CD4-positive, alpha-beta T cell (primary cell): ENCODE results near the gene ASTN2. TPM values are rescaled to one million over a fixed set of nuclear protein-coding genes. Genes with fewer than 3 reads are reported as not detected.
A peak's percentile ranks its signal among the peaks of the same experiment; 100 is the strongest.

ENCODE experiments used
- ATAC-seq: fragments of 200-7000 bp; cut with Tn5 transposase; one replicate; pipeline ENCODE4 v1.10.0; 2022; ENCODE audit warnings: mild to moderate bottlenecking; ENCODE audit not compliant: poor library complexity
- CTCF ChIA-PET: fragments of 350-600 bp; sonication (Branson Sonifier 250); formaldehyde crosslinking; loops from one replicate; lab custom pipeline; 2021; ENCODE audit warnings: antibody characterized with exemption, inconsistent platforms; lab: Charles Lee
- POLR2A ChIA-PET: fragments of 350-600 bp; sonication (Branson Sonifier 250); formaldehyde crosslinking; loops from one replicate; lab custom pipeline; 2021; ENCODE audit warnings: antibody characterized with exemption, inconsistent platforms; lab: Charles Lee
- DNase-seq, 14 experiments: peaks; one replicate each; pipeline ENCODE4 v3.0.0-alpha.2; 2013 to 2020; ENCODE audit warnings: mixed read lengths in 2 of 14
- H3K27ac ChIP-seq, 2 donors: one replicate each; pipeline versions ENCODE4 v1.5.1 to v1.7.0; 2013; ENCODE audit warnings: low read length in 2 of 2, low read depth in 1 of 2, mild to moderate bottlenecking in 1 of 2
- H3K27me3 ChIP-seq, 2 experiments: 1 replicate in 1 of 2; 2 replicates in 1 of 2; pipeline versions ENCODE4 v1.6.1 to v1.7.0; 2013; ENCODE audit warnings: low read length in 2 of 2, control low read depth in 1 of 2, mild to moderate bottlenecking in 1 of 2, moderate library complexity in 1 of 2; ENCODE audit not compliant: insufficient read depth in 2 of 2, control insufficient read depth in 1 of 2
- H3K36me3 ChIP-seq: one replicate; pipeline ENCODE4 v1.6.1; 2013; ENCODE audit warnings: low read length, control low read depth; ENCODE audit not compliant: insufficient read depth
- H3K4me1 ChIP-seq: one replicate; pipeline ENCODE4 v1.6.1; 2013; ENCODE audit warnings: low read length, control low read depth; ENCODE audit not compliant: insufficient read depth
- H3K4me3 ChIP-seq: one replicate; pipeline ENCODE4 v1.5.1; 2013; ENCODE audit warnings: mild to moderate bottlenecking, low read length, moderate library complexity
- H3K9me3 ChIP-seq, 2 experiments: 1 replicate in 1 of 2; 2 replicates in 1 of 2; pipeline versions ENCODE4 v1.6.1 to v1.7.0; 2013; ENCODE audit warnings: low read length in 2 of 2, mild to moderate bottlenecking in 2 of 2, control low read depth in 1 of 2, moderate library complexity in 1 of 2; ENCODE audit not compliant: control insufficient read depth in 1 of 2, insufficient read depth in 1 of 2
- H3K27ac Mint-ChIP-seq: one replicate; pipeline ENCODE4 v1.8.0; 2020; ENCODE audit warnings: mixed read lengths
- H3K27me3 Mint-ChIP-seq: one replicate; pipeline ENCODE4 v1.8.0; 2021; ENCODE audit warnings: mixed read lengths
- H3K36me3 Mint-ChIP-seq: one replicate; pipeline ENCODE4 v1.8.0; 2021; ENCODE audit warnings: low read depth, mixed read lengths
- H3K4me1 Mint-ChIP-seq: one replicate; pipeline ENCODE4 v1.8.0; 2021; ENCODE audit warnings: low read depth, mixed read lengths
- H3K4me3 Mint-ChIP-seq: one replicate; pipeline ENCODE4 v1.8.0; 2020; ENCODE audit warnings: mild to moderate bottlenecking, mixed read lengths
- H3K9me3 Mint-ChIP-seq: one replicate; pipeline ENCODE4 v1.8.0; 2020; ENCODE audit warnings: mixed read lengths
- CTCF ChIP-seq: fragments of 200-600 bp; IDR thresholded peaks from one replicate; pipeline ENCODE4 v1.8.0; 2022; ENCODE audit warnings: antibody characterized with exemption, mild to moderate bottlenecking
- intact Hi-C, 2 experiments: fragments of 100-400 bp; cut with DNase I in 1 of 2; cut with micrococcal nuclease in 1 of 2; formaldehyde crosslinking; loops; one replicate each; pipeline versions ENCODE4 v1.15.1 to v1.9.0; 2023 to 2025; cut with DNase I, micrococcal nuclease
- total RNA-seq, 174 experiments: library from RNA in 2 of 174; stranded (reverse) in 2 of 174; gene quantifications; one replicate each; pipeline ENCODE4 v1.2.3 and lab custom pipeline; 2021 to 2026

ASTN2 gene
- total RNA-seq, 2 experiments from 2014 or later = 2.3 to 2.4 TPM

DNA sequence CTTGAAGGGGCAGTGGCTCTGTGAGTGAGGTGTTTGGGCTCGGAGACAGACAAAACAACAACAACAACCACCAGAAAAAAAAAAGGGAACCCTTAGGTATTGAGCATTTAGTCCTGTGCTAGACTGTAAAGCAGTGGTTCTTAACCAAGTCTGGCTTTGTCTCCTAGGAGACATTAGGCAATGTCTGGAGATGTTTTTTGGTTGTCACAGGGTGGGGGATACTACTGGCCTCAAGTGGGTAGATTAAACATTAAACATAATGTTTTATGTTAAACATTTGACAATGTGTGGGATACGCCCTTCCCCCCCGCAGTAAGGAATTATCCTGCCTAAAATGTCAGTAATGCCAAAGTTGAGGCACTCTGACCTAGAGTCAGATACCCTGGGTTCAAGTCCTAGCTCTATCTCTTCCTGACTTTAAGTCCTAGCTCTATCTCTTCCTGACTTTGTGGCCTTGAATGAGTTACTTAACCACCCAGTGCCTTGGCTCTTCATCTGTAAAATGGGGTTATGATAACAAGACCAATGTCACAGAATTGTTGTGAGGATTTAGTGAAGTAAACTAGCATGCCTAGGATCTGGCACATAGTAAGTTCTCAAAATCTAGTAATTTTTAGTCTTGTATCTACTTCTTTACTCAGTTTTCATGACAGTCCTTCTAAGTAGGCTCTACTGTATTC, 725.9 kb downstream of the ASTN2 start:
- CTCF ChIA-PET = interaction anchor here (1.4 kb wide), 1 partner anchor 8 kb away, joined by 3 read pairs; no protein-coding TSS in a partner anchor
- no peaks in the 10 kb centered on the region for H3K9me3 Mint-ChIP-seq
- POLR2A ChIA-PET = no interaction called here
- Histone ChIP-seq H3K4me1 (peaks cover 32% of the 10 kb centered on the region), H3K36me3 (no peaks in the 10 kb centered on the region), H3K9me3 (no peaks in the 10 kb centered on the region), H3K27me3 (no peaks in the 10 kb centered on the region), H3K4me3 (no peak overlapping the region), H3K27ac (no peak overlapping the region)
- peaks cover 14% of the 10 kb centered on the region for H3K36me3 Mint-ChIP-seq
- DNase-seq (no peak), ATAC-seq (no peak)
- peak overlapping the region; percentile 94 for H3K27ac Mint-ChIP-seq
- intact Hi-C loops = no loop called here
- H3K4me1 Mint-ChIP-seq = peaks cover 89% of the 10 kb centered on the region
- TF ChIP-seq CTCF = no peak
- H3K27me3 Mint-ChIP-seq = no peaks in the 10 kb centered on the region
- peak overlapping the region; percentile 99 for H3K4me3 Mint-ChIP-seq

DNA sequence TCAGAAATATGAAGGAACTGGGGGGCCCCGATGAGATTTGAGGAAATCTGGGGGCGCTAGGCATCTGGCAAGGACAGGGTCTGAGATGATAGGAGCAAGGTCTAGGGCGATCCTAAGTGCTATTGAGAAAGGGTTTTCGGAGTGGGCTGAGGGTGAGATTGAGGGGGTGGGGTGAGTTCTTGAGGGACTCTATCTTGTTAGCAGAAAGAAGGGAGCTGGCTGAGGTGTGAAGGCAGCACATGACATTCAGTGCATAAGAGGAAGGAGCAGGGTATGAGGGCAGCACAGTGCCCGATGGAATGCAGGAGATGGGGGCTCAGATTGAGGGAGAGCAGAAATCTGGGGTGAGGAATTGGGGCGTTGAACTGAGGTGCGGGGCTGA, 727.1 kb downstream of the ASTN2 start:
- H3K4me3 Mint-ChIP-seq = peak overlapping the region; percentile 99
- DNase-seq = peak in 2 of 14 experiments; percentile 12 to 23
- ATAC-seq = peak; percentile 3
- peaks cover 32% of the 10 kb centered on the region for H3K4me1 ChIP-seq
- CTCF ChIA-PET = no interaction called here
- no peaks in the 10 kb centered on the region for H3K36me3 ChIP-seq
- TF ChIP-seq CTCF = no peak
- no peaks in the 10 kb centered on the region for H3K27me3 Mint-ChIP-seq
- POLR2A ChIA-PET = interaction anchor here (1.1 kb wide), 1 partner anchor 22 kb away, joined by 3 read pairs; no protein-coding TSS in a partner anchor
- H3K27ac ChIP-seq = no peak overlapping the region
- H3K4me1 Mint-ChIP-seq = peaks cover 83% of the 10 kb centered on the region
- intact Hi-C loops = no loop called here
- H3K9me3 Mint-ChIP-seq = no peaks in the 10 kb centered on the region
- peak overlapping the region; percentile 86 for H3K4me3 ChIP-seq
- H3K27ac Mint-ChIP-seq = peak overlapping the region; percentile 94
- no peaks in the 10 kb centered on the region for H3K9me3 ChIP-seq
- no peaks in the 10 kb centered on the region for H3K27me3 ChIP-seq
- peaks cover 9% of the 10 kb centered on the region for H3K36me3 Mint-ChIP-seq

- no peak for TF ChIP-seq CTCF
- Histone ChIP-seq H3K9me3 (no peaks in the 10 kb centered on the region), H3K27me3 (no peaks in the 10 kb centered on the region), H3K4me3 (peak within 1 kb of the TSS; percentile 86), H3K36me3 (no peaks in the 10 kb centered on the region), H3K27ac (peak within 1 kb of the TSS in 1 of 2 donors; percentile 35), H3K4me1 (peaks cover 32% of the 10 kb centered on the region)
- DNase-seq (peak; percentile 88 to 94 (median 92)), ATAC-seq (peak; percentile 98)
- Mint-ChIP-seq H3K4me3 (peak within 1 kb of the TSS; percentile 99), H3K36me3 (peaks cover 9% of the 10 kb centered on the region), H3K4me1 (peaks cover 77% of the 10 kb centered on the region), H3K9me3 (no peaks in the 10 kb centered on the region), H3K27me3 (no peaks in the 10 kb centered on the region), H3K27ac (peak within 1 kb of the TSS; percentile 94)
- intact Hi-C loops = no loop called here
- POLR2A ChIA-PET = interaction anchor here (0.5 to 1.1 kb wide), 5 partner anchors 10 to 30 kb away, joined by 3 read pairs; no protein-coding TSS in a partner anchor
- CTCF ChIA-PET = interaction anchor here (1.4 kb wide), 1 partner anchor 50 kb away, joined by 3 read pairs; no protein-coding TSS in a partner anchor
Observed at GRCh38 chr9:116687074-116687753, 727.6 kb downstream of the ASTN2 start, which contains the start of gene TRIM32. TSS of gene TRIM32 (plus strand) at chr9:116687305. CDS start at chr9:116697743, 10,438 bp downstream.
